Amniotic stem cell (primary cell): Measurements from ENCODE around the gene SPAM1.
"Not testable (repeated sequence)": the region's sequence is repeated elsewhere in the genome, so short reads cannot be mapped to it uniquely, and the experiment has no call there.

Experiments used
- DNase-seq: peaks from one replicate; lab custom pipeline; 2025; lab: John Stamatoyannopoulos, UW

Gene SPAM1, protein sequence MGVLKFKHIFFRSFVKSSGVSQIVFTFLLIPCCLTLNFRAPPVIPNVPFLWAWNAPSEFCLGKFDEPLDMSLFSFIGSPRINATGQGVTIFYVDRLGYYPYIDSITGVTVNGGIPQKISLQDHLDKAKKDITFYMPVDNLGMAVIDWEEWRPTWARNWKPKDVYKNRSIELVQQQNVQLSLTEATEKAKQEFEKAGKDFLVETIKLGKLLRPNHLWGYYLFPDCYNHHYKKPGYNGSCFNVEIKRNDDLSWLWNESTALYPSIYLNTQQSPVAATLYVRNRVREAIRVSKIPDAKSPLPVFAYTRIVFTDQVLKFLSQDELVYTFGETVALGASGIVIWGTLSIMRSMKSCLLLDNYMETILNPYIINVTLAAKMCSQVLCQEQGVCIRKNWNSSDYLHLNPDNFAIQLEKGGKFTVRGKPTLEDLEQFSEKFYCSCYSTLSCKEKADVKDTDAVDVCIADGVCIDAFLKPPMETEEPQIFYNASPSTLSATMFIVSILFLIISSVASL

DNA sequence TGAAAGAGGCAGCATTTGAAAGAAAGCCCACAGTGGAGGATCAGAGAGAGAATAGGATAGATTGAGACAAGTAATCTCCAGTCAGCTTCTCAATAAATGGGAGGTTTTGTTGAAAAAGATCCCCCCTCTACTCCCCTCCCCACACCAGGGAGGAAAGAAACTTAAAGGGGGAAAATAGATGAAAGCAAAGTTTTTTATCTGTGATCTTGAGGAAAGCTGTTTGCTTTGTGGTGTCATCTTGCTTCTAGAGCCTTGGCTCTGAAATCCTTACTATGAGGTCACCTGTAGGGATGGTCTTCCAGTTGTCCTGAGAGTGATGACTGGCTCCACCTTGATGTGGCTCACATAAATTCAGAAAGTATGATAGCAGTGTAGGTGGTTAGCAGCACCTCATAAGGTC, at the start of gene SPAM1:
SPAM1 (plus strand) TSS at position 301 of the 400 bp plus-strand sequence. CDS start 28,330 bp downstream, outside the sequence.
- DNase-seq = no peak

DNA sequence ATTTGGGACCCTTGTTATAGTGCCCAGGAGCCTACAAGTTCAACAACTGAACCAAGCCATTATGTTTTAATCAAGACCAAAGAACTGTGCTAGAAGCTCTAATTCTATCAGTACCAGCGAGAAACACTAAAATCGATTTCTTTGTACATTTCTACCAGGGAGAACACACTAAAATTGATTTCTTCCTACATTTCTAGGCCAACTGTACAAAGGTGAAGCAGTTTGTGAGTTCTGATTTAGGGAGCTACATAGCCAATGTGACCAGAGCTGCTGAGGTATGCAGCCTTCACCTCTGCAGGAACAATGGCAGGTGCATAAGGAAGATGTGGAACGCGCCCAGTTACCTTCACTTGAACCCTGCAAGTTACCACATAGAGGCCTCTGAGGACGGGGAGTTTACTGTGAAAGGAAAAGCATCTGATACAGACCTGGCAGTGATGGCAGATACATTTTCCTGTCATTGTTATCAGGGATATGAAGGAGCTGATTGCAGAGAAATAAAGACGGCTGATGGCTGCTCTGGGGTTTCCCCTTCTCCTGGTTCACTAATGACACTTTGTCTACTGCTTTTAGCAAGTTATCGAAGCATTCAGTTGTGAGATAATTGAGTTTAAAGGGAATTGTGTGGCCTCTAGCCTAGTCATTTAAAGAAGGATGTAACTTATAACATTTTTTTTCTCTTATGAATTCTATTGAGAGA, 48.3 kb upstream of the SPAM1 start:
- no peak for DNase-seq

DNA sequence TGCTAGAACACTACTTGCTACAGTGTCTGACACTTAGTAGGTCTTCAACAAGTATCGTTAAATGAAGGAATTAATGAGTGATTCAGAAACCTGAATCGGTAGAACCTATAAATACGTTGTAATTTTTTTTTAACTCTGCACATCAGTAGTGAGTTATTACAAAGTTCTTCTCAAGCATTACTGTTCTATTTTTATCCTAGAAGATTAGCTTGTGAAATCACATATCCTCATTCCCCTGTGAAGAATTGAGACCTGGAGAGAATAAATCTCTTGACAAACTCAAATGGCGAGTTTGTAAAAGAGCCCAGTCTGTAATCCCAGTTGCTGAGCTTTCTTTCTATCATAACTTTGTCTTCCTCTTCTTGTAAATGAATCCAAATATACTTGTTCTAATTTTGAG, 45.4 kb upstream of the SPAM1 start:
- DNase-seq = no peak

DNA sequence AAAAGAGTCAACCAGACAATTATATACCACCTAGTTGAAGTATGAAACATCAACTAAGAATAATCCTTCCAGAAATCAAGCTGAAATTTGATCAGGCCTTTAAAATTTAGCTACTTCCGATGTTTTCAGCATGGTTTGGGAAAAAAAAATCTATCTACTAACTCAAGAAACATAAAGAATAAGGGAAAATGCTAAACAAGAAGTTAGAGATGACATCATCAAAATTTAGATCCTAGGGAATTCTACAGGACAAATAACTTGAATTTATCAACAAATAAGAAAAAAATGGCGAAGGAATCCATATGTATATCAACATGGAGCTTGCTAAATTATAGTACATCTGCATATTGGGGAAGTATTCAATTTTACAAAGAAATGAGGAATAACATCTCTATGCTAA, 43.7 kb upstream of the SPAM1 start:
- no peak for DNase-seq

DNA sequence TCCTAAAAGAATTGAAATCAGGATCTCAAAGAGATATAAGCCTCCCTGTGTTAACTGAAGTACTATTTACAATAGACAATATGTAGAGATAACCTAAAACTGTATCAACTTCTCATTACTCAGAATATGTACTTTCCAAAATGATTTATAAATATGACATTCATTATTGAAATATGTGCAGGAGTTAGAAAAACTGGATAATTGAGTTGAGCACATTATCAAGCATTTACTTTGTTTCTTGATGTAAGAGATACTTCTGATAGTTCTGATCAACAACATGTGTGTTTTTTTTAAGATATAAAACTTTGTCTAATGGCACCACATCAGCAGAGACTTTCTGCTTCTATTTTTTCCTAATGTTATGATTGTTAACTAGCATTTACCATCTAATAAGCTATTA, 41.9 kb upstream of the SPAM1 start:
- DNase-seq = no peak

DNA sequence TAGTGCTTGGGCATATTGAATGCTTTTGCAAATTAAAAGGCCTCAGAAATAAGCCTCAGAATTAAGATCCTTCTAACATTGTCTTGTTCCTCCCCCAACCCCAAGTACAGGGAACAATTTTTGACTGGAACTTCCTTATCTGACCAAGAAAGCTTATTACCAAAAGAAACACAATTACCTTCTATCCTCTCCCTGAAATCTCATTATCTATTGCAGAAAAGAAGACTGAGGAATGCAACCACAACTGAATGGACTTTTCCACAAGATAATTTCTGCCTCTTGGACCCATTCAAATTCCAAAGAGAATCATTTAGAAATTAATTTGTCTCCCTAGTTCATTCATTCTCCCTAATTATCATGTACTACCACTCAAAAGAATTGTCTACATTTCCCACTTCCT, 36.8 kb upstream of the SPAM1 start:
- no peak for DNase-seq

DNA sequence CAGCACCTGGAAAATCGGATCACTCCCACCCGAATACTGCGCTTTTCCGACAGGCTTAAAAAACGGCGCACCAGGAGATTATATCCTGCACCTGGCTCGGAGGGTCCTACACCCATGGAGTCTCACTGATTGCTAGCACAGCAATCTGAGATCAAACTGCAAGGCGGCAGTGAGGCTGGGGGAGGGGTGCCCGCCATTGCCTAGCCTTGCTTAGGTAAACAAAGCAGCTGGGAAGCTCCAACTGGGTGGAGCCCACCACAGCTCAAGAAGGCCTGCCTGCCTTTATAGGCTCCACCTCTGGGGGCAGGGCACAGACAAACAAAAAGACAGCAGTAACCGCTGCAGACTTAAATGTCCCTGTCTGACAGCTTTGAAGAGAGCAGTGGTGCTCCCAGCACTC, 30.3 kb upstream of the SPAM1 start:
- not testable (repeated sequence) for DNase-seq

DNA sequence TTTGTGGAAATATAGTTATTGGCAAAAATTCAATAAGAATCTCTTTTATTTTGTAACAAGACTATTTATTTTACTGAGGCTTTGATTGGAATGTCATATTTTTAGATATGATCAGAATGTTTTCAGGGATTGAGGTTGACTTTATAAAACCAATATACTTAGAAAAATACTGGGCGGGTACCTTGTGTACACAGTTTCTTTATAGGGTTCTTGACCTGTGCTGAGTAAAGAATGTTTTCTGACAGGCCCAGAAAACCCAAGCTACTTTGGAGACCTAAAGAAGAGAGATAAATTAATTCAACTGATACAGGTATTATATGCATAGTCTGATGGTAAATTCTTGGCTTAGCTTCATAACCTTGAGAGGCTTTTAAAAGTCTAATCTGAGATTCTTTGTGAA, 23.9 kb upstream of the SPAM1 start:
- DNase-seq = no peak

DNA sequence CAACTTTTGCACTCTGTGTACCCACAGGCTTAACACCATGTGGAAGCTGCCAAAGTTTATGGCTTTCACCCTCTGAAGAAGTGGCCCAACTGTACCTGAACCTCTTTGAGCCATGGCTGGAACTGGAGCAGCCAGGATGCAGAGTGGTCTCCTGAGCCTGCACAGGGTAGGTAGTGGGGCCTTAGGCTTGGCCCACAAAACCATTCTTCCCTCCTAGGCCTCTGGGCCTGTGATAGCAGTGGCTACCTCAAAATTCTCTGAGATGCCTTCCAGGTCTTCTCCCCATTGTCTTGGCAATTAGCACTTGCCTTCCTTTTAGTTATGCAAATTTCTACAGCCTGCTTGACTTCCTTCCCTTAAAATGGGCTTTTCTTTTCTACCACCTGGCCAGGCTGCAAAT, 19.3 kb upstream of the SPAM1 start:
- no peak for DNase-seq

DNA sequence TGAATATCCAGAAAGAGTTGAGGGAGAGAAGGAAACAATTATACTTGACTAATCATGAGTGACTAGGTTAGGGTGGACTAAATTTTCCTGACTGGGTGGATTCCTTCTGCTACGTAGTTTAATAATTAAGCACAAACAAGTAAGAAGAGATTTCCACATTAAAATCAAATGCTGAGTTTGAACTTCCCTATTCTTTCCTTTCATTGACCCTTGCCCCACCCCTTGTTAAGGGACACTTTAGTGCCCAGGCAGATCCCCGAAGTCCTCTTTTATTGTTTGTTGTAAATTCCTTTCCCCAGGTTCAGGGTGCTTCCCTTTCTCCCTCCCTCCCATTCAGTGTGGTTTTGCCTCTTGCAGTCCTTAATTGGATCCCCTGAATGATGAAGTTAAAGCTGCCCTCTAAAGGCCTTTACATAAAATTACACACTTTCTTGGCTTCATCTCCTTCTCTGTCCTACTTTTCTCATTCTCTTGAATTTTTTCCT, 8.8 kb upstream of the SPAM1 start:
- no peak for DNase-seq

DNA sequence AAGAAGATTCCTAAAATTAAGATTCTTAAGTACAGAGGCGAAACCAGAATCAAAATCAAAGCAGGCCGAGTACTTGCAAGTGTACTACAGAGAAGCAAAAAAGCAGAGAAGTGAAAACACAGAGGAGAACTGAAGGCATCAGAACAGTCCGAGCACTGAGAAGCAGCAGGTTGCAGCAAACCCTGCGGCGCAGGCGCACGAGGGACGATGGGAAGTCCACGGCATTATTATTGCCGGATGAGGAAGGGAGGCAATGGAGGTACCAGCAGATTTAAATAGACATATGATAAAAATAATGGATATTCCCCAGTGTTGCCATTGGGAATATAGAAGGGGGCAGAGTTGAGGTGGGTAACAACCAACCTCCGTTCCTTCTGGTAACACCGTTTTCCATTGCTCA, 7.2 kb upstream of the SPAM1 start:
- DNase-seq = no peak

DNA sequence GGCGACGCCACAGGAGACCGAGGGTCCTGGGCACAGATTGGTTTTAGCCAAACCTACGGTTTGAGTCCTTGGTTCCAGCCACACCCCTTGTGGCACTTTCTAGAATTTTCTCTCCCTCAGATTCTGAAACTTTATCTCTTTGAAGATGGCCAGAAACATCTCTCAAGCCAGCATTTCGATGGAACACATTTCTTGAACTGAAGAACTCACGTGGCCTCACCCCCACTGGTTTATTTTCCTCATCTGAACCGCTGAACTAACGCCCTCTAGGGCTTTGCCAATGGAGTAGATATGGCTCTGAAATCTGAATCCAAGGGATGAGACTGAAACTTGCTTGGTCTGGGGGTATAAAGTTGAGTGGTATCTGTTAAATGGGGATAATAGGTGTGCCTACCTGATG, 6.7 kb upstream of the SPAM1 start:
- DNase-seq = no peak

DNA sequence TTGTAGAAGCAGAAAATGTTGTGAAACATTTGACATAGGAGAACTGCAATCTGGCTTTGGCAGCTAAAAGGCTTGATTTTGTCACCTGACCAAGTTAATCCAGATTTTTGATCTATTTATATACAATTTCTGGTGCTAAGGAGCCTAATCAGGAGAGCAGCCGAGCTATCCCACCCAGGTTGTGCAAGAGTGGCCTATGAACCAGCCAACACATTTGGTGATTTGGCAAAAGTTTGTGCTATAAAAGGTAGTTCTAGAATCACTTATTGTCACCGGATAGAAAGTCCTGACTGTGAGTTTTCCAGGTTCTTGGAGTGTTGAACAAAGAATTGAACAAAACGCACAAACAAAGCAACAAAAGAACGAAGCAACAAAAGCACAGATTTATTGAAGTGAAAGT, 1.4 kb upstream of the SPAM1 start:
- no peak for DNase-seq

DNA sequence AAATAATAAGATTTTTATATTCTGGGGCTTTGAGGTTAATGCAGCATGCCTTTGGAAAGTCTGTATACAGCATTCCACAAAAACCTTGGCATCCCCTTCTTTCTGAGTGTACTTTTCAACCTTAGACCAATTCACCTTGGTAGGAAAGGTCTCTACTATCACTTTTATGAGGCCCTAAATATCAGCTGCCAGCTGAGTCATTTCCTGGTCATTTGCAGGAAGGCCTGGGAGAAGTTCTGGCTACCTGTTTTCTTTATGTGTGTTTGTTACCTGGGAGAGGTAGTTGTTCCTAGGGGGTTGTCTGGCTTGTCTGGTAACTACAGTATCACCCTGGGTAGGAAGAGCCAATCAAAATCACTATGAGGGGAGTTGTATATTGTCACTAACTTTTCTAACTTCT, 4.1 kb downstream of the SPAM1 start:
- DNase-seq = no peak

DNA sequence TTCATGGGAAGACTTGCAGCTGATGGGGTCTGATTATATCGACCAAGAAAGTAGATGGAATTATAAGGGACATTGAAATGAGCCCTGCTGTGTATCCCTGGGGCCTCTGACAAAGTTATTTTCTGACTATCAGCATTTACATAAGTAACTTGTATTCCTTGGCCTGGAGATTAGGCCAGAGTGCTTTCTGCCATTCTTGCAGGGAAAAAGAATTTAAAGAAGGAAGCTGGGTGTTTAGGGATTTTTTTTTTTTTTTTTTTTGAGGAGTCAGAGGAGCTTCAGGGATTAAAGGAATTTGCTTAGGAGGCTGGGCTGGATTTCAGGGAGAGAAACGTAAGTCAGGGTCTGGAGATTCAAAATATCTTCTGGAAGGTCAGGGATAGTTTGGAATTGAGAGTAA, 4.6 kb downstream of the SPAM1 start:
- DNase-seq = no peak

DNA sequence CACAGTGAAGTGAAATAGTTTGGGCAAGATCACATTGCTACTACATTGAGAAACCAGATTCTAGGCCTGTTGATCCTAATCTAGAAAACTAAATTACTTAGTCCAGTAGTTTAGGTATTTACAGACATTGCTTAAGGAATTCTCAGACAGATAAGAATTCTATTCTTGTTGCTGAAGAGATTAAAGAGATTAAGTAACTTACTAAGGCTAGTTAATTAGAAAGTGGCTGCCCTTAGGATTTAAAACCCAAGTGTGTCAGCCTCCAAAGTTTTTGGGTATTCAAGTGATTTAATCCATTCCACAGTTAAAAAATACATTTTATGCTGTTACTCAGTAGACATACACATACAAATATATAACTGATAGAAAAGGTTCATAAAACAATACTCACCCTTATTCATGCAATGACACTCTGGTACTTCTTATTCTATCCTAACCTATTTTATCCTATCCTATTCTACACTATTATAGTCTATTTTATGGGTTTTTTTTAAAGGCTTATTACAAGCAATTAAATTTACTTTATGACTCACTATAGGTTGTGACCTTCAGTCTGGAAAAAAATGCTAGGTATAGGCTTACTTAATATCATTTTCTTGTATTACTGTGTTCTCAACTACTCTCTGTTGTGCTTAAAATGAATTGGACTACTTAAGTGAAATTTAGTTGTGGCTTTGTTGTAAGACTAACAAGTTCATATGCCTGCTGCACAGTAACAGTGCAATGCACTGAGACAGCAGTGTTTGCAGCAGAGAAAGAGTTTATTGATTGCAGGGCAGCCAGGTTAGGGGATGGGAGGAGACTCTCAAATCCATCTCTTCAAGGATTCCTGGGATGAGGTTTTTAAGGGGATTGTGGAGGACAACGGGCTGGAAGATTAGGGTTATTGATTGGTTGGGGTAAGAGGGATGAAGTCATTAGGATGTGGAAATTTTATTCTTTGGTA, 10.7 kb downstream of the SPAM1 start:
- no peak for DNase-seq

DNA sequence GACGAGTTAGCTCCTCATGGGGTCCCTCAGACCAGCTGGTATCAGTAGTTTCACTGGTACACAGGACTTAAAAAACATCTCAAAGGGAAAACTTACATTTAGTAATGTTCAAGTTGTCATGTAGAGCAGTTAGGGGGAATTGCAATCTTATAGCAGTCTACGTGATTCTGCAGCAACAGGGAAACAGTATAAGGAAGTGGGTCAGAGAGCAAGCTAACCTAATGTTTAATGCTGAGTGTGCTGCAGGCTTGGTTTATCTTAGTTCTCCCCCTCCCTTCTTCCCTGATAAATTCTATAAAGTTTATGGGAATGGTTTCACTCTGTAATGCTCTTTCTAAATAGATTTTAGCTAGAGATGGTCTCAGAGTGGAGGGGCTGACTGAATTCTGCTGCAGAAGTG, 11.3 kb downstream of the SPAM1 start:
- no peak for DNase-seq

DNA sequence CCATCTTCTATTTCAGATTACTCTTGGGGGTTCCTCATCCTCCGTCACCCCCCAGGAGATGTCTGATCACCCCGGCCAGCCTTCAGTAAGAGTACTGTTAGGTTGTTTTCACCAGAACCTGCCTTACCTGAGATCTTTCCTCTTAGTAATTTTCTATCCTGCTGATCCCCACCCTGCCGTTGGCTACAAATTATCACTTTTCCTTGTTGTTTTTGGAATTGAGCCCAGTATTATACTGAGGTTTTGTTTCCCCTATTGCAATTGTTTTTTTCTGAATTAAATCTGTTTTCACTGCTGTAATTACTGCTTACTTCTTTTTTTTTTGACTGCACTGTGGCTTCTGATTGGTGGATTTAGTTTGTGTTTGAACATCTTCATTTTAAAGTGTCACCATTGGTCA, 14.7 kb downstream of the SPAM1 start:
- DNase-seq = no peak

DNA sequence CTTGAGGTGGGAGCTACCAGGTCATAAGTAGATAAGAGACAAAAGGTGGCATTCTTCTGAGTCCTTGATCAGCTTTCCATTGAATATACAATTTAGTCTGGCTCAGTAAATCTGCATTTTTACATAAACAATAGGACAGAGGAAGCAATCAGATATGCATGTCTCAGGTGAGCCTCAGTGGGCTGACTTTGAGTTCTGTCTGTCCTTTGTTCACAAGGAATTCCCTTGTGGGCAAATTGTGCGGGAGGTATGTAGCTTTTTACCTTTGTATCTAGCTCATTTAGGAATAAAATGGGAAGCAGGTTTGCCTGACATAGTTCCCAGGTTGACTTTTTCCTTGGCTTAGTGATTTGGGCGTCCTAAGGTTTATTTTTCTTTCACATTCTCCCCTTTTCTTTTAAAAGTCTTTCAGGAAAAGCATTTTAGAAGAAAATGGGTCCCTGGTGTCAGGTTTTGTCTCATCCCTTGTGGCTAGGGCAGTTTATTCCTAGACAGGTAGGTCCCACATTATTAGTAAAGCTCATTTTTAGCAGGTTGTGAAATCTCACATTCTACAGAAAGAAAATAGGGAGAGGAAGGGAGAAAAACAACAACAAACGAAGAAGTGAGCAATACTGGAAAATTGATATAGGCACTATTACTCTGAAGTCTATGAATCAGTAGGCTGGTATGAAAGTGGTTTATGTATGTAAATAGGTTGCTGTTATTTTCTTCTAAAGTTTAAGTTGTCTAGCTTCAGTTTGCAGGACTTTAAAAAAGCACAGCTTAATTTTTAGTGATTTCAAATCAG, 16.5 kb downstream of the SPAM1 start:
- no peak for DNase-seq

DNA sequence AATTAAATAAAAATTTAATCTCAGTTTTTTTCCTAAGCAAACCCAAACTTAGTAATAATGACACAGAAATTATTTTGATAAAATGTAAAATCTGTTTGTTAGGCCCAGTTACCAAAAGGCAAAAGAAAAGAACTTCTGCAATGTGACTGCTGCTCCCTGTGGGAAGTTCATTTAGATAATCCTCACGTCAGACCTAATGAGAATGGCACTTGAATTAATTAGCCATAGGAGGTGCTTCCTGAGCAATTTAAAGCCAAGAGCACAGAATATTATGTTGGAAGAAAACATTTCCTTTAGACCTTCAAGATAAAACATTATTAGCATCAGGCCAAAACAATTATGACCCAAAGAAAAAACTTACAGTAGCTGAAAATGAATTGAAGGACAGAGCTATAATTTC, 19.4 kb downstream of the SPAM1 start:
- no peak for DNase-seq

DNA sequence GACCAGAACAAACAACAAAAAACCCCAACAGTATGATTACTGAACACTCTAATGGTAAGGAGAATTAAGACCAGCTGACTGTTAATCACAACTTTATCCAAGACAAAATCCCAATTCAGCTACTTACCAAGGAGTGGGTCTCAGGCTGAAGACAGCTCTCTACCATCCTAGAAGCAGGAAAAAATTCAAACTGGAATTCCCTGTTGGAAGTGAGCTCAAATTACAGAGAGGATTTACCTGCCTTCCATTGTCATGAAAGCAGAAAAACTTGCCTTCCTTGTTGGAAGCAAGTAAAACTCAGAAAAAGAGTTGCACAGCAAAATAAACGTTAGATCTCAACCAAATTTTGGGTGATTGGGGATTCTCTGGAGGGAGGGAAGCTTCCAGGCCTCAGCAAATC, 20.9 kb downstream of the SPAM1 start:
- DNase-seq = no peak
